HG02678 (cell line): ENCODE results near the gene F2RL3.
"Not testable (repeated sequence)": the region's sequence is repeated elsewhere in the genome, so short reads cannot be mapped to it uniquely, and the experiment has no call there.

ENCODE experiments used
- ATAC-seq: cut with Tn5 transposase; IDR thresholded peaks from one replicate; pipeline ENCODE4 v1.9.1; 2021; ENCODE audit warnings: mild to moderate bottlenecking, moderate library complexity; ENCODE audit not compliant: unreplicated experiment

F2RL3 gene

DNA sequence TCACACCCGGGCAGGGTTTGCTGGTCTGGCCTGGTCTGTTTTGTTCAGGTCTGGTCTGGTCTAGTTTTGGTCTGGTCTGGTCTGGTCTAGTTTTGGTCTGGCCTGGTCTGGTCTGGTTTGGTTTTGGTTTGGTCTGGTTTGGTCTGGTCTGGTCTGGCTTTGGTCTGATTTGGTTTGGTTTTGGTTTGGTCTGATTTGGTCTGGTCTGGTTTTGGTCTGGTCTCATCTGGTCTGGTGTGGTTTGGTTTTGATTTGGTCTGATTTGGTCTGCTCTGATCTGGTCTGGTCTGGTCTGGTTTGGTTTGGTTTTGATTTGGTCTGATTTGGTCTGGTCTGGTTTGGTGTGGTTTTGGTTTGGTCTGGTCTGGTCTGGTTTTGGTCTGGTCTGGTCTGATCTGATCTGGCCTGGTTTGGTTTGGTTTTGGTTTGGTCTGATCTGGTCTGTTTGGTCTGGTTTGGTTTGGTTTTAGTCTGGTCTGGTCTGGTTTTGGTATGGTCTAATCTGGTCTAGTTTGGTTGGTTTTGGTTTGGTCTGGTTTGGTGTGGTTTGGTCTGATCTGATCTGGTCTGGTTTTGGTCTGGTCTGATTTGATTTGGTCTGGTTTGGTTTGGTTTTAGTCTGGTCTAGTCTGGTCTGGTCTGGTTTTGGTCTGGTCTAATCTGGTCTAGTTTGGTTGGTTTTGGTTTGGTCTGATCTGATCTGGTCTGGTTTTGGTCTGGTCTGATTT is 14.4 kb upstream of the F2RL3 start:
- no peak for ATAC-seq

DNA sequence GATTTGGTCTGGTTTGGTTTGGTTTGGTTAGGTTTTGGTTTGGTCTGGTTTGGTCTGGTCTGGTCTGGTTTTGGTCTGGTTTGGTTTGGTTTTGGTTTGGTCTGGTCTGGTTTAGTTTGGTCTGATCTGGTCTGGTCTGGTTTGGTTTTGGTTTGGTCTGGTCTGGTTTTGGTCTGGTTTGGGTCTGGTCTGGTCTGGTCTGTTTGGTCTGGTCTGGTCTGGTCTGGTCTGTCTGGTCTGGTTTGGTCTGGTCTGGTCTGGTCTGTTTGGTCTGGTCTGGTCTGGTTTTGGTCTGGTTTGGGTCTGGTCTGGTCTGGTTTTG is 13.9 kb upstream of the F2RL3 start:
- ATAC-seq = not testable (repeated sequence)

DNA sequence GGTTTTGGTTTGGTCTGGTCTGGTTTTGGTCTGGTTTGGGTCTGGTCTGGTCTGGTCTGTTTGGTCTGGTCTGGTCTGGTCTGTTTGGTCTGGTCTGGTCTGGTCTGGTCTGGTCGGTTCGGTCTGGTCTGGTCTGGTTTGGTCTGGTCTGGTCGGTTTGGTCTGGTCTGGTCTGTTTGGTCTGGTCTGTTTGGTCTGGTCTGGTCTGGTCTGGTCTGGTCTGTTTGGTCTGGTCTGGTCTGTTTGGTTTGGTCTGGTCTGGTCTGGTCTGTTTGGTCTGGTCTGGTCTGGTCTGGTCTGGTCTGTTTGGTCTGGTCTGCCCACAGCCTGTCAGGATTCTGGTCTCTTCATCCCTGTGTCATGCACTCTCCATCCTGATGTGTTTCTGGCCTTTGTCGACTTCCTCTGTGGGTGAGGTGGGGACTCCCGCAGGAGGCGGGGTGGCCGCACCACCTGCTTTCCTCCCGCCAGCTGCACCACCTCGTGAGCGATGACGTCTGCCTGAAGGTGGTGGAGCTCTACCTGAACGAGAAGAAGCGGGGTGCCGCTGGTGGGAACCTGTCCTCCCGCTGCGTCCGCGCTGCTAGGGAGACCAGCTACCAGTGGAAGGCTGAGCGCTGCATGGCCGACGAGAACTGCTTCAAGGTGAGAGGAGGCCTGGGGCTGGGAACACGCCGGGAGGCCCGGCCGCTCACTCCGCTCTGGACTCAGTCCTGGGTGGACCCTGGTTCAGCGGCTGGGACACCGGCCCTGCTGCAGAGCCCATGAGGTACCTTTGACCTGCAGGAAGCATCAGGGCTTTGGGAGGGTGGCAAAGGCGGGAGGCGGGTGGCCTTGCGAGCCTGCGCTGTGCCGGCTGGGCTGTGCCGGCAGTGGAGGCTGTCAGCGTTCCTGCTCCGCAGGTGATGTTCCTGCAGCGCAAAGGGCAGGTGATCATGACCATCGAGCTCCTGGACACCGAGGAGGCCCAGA is 12.9 kb upstream of the F2RL3 start:
- ATAC-seq = no peak

DNA sequence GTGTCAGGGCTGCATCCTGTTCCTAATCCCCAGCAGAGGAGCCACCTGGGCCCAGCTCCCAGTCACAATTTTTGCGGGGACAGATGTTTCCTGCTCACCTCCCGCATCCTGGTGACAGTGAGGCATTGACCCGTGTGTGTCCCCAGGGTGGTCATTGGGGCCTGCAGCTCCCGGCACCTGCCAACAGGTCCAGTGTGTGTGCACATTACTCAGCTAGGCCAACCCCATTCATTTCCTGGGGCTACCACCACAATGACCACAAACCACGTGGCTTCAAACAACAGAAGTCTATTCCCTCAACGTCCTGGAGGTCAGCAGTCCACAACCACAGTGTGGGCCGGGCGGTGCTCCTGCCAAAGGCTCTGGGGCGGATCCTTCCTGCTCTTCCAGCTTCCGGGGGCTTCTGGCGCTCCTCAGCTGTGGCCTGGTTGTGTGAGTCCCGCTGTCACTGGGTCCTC is 11.9 kb upstream of the F2RL3 start:
- ATAC-seq = no peak

DNA sequence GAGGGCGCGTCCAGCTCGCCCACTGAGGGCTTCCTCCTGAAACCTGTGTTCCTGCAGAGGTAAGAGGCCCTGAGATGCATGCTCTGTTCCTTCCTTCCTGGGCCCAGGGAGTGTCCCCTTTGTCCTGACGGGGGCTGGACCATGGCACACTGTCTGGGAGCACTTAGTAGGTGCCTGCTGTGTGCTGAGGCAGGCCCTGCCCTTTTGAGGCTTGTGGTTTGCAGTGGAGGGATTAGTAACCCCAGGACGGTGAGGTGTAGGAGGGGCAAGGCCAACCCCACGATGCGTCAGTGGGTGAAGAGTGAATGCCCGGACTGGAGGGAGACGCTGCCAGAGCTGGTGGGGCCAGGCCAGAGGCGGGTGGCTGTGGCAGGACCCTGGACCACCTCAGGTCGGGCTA is 11.2 kb upstream of the F2RL3 start:
- ATAC-seq = no peak

DNA sequence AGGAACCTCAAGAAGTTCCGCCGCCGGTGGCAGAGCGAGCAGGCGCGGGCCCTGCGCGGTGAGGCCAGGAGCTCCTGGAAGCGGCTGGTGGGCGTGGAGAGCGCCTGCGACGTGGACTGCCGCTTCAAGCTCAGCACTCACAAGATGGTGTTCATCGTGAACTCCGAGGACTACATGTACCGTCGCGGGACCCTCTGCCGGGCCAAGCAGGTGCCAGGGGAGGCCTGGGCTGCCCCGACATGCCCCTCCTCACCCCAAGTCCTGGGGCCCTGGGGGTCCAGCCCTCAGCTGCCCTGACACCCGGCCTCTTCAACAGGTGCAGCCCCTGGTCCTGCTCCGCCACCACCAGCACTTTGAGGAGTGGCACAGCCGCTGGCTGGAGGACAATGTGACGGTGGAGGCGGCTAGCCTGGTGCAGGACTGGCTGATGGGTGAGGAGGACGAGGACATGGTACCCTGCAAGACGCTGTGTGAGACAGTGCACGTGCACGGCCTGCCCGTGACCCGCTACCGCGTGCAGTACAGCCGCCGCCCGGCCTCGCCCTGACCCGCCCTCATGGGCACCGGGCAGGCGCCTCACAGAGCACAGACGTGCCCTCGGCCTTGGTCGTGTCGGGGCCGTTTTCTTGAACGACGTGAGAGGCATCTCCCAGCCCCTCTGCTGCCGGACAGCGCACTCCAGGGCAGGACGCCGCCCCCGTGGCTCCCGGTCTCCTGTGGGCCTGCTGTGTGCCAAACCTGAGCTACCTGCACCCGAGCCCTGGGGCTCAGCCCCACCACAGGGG is 10.4 kb upstream of the F2RL3 start:
- no peak for ATAC-seq

DNA sequence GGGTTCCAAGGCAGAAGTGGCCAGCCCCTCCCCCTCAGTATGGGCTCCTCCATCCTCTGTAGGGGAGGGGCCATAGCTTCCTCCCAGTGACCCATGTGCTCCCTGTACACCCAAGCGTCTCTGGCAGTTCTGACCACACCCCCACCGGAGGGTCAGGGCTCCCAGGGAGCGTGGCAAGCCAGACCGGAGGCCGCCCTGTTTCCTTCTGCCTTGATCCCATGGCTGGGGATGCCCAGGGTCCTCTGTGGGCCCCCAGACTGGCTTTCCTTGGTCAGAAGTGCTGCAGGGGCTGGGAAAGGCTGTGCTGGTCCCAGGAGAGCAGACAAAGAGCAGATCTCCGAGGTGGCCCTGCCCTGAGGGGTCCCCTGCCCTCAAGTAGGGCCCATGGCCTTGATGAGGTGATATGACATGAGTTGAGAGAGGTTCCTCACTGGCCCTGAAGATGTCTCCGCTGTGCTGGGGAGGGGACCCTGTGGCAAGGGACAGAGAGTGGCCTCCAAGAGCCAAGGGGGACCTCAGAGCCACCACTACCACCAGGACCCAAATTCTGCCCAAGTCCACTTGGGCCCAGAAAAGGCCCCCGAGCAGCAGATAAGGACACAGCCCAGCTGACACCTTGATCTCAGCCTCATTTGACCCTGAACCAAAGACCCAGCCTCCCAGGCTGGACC is 7.8 kb upstream of the F2RL3 start:
- ATAC-seq = no peak

DNA sequence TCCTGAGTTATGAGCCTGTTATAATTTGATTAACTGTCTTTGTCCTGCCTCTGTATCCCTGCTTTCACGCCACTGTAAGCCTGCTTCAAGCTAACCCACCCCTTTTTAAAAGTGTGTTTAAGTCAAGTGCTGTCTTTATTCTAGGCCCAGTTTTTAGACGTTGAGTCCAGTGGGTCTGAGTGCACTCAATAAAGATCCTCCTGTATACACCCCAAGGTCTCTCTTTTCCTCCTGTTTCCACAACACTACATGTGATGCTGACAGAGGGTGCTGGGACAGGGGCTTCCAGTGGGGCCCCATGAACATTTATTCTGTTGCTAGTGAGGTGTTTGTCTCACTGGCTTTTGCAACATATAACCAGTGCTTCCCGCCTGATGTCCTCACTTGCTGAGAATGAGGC is 6.7 kb upstream of the F2RL3 start:
- no peak for ATAC-seq

DNA sequence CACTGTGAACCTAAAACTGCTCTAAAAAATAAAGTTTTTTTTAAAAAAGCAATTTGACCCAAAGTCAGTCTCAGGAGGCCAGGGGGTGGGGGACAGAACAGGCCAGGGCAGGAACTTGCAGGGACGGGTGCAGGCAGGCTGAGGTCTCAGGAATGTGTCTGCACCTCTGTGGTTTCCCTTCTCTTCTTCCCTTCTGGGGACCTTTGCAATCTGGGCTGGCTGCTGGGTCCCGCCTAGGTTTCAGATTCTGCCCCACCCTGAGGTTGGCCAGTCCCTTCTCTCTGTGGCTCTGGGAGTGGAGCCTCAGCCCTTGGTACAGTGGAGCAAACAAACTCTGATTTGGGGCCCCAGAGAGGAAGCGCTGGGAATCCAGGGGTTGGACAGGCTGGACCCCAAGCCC is 5.3 kb upstream of the F2RL3 start:
- no peak for ATAC-seq

DNA sequence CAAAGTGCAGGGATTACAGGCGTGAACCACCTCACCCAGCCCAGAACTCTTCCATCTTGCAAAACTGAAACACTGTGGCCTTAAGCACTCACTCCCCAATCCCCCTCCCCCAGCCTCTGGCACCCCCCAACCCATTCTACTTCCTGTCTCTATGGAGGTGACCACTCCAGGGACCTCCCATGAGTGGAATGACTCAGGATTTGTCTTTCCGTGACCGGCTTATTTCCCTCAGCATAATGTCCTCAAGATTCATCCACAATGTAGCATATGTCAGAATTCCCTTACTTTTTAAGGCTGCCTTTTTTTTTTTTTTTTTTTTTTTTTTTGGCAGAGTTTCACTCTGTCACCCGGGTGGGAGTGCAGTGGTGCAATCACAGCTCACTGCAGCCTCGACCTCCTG is 3.6 kb upstream of the F2RL3 start:
- ATAC-seq = no peak

DNA sequence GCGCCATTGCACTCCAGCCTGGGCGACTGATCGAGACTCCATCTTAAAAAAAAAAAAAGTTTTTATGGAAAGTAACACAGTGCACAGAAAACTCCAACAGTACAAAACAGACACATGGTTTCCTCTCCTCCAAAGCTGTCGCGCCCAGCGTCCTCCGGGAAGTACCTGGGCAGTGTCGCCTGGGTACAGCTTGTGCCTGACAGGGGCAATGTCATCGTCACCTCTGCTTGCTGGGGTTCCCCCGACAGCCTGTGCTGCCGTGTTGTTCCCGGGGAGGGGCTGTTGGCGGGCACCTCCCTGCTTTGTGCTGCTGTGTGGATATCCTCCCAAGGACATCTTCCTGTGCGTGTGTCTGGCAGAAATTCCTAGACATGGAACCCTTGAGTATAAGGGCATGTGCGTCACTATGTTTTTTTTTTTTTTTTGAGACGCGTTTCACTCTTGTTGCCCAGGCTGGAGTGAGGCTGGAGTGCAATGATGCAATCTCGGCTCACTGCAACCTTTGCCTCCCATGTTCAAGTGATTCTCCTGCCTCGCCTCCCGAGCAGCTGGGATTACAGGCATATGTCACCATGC is 2.4 kb upstream of the F2RL3 start:
- ATAC-seq = no peak

DNA sequence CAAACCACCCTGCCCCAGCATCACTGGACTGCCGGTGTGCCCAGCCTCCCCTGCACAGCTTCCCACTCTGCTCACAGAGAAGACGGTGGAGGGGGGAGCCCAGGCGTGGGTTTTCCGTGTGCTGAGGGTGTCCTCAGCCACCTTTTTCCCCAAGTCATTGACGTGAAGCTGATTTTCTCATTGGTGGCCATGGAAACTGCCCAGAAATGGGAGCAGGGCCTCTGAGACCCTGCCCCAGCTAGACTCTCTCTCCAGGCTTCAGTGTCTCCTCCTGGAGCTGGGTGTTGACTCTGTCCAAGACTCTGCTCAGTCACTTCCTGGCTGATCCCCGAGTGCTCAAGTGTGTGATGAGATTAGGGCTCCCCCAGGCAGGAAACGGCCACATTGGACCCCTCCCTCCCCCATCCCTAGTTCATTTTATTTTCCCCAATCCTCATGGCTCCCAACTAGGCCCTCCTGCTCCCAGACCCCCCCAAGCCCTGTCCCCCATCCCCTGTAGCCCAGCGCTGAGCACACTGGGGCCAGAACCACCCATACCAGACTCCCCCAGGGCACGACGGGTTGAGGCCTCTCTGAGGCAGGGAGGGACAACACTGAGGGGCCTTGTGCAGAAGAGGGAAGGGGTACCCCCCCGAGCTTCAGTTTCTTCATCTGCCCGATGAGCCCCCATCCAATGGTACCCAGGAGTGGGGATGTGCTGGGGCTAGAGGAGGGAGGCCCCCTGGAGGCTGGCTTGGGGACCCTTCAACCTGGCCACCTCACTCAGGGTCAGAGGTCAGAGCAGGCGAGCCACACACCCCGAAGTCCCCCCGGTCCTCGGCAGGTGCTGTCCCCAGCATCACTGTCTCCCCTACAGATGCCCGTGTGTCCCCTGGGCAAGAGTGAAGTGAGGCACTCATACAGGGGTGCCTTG is 1.2 kb upstream of the F2RL3 start:
- ATAC-seq = no peak

DNA sequence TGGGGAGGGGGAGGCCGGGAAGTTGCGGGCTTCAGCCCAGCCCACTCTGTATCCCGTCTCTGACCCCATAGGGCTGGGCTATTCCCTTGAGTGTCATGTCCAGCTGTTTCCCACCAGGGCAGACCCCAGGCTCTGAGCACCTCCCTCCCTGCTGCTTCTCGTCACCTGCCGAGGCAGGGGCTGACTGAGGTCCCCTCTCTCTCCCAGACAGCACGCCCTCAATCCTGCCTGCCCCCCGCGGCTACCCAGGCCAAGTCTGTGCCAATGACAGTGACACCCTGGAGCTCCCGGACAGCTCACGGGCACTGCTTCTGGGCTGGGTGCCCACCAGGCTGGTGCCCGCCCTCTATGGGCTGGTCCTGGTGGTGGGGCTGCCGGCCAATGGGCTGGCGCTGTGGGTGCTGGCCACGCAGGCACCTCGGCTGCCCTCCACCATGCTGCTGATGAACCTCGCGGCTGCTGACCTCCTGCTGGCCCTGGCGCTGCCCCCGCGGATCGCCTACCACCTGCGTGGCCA is 625 bp downstream of the F2RL3 start:
- no peak for ATAC-seq

DNA sequence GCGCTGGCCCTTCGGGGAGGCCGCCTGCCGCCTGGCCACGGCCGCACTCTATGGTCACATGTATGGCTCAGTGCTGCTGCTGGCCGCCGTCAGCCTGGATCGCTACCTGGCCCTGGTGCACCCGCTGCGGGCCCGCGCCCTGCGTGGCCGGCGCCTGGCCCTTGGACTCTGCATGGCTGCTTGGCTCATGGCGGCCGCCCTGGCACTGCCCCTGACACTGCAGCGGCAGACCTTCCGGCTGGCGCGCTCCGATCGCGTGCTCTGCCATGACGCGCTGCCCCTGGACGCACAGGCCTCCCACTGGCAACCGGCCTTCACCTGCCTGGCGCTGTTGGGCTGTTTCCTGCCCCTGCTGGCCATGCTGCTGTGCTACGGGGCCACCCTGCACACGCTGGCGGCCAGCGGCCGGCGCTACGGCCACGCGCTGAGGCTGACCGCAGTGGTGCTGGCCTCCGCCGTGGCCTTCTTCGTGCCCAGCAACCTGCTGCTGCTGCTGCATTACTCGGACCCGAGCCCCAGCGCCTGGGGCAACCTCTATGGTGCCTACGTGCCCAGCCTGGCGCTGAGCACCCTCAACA is 1.2 kb downstream of the F2RL3 start:
- ATAC-seq = no peak

DNA sequence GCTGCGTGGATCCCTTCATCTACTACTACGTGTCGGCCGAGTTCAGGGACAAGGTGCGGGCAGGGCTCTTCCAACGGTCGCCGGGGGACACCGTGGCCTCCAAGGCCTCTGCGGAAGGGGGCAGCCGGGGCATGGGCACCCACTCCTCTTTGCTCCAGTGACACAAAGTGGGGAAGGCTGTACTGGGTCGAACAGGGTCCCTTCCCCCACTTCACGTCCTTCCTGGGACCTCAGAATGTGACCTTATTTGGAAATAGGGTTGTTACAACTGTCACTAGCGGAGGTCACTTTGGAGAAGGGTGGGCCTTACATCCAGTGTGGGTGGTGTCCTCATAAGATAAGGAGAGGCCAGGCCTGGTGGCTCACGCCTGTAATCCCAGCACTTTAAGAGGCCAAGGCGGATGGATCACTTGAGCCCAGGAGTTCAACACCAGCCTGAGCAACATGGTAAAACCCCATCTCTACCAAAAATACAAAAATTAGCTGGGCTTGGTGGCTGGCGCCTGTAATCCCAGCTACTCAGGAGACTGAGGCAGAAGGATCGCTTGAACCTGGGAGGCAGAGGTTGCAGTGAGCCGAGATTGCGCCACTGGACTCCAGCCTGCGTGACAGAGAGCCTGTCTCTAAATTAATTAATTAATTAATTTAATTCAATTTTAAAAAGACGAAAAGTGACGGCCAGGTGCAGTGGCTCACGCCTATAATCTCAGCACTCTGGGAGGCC is 1.8 kb downstream of the F2RL3 start:
- ATAC-seq = no peak

DNA sequence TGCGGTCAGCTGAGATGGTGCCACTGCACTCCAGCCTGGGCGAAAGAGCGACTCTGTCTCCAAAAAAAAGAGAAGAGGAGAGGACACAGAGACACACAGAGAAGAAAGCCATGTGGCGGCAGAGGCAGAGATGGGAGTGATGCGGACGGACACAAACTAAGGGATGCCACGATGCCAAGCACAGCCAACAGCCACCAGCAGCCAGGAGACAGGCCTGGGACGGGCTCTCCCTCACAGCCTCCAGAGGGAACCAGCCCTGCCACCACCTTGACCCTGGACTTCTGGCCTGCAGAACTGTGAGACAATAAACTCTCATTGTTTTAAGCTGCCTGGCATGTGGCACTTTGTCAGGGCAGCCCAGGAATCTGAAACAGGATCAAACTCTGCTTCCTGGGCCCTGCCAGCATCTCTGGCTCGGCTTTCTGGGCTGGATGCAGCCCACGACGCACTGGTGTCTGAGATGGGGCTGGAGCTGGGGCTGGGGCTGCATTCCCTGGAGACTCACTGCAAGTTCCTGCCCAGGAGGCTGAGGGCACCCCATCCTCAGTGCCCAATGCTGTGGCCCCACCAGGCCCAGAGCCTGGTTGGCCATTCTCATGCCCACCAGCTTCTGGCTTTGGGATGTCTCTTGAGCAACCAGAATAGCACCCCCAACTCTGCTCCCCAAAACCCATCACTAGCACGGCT is 3.0 kb downstream of the F2RL3 start:
- ATAC-seq = no peak

DNA sequence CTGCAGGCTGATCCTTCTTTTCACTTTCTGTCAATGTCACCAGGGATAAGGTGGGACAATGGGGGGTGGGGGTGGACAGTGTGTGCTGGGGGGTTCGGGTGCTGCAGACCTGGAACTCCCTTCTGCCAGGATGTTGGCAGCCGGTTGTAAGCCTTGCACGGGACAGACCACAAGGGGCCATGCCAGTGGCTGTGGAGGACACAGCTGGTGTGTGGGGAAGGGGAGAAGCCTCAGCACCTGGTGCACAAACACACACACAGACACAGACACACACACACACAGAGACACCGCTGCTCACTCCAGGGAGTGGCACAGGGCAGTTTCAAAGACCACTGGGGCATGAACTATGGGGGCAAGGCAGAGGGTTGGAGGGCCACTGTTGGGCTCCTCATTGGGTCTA is 3.6 kb downstream of the F2RL3 start:
- ATAC-seq = no peak
